H9 (cell line): ENCODE measurements around the gene PDK2. TPM values are rescaled to one million over a fixed set of nuclear protein-coding genes. Genes with fewer than 3 reads are reported as not detected.

ENCODE experiments used
- DNase-seq: peaks from one replicate; pipeline ENCODE4 v3.0.0-alpha.2; 2017
- H2AFZ ChIP-seq: one replicate; pipeline ENCODE4 v1.6.1; 2013; ENCODE audit warnings: mild to moderate bottlenecking, low read length, control low read depth, moderate library complexity
- H2AK5ac ChIP-seq: 2 replicates; pipeline ENCODE4 v1.6.1; 2013; ENCODE audit warnings: low read length, control low read depth, mixed read lengths; ENCODE audit not compliant: insufficient read length
- H2BK120ac ChIP-seq: one replicate; pipeline ENCODE4 v1.6.1; 2013; ENCODE audit warnings: low read depth, mild to moderate bottlenecking, low read length, control low read depth, inconsistent platforms; ENCODE audit not compliant: poor library complexity, severe bottlenecking
- H2BK12ac ChIP-seq: 2 replicates; pipeline ENCODE4 v1.6.1; 2013; ENCODE audit warnings: low read length, control low read depth, mixed read lengths, low read depth; ENCODE audit not compliant: insufficient read length
- H2BK15ac ChIP-seq: 2 replicates; pipeline ENCODE4 v1.6.1; 2013; ENCODE audit warnings: low read depth, low read length, control low read depth
- H2BK20ac ChIP-seq: one replicate; pipeline ENCODE4 v1.6.1; 2013; ENCODE audit warnings: low read depth, mild to moderate bottlenecking, low read length, control low read depth, inconsistent platforms; ENCODE audit not compliant: poor library complexity, severe bottlenecking
- H2BK5ac ChIP-seq: 2 replicates; pipeline ENCODE4 v1.6.1; 2013; ENCODE audit warnings: low read length, control low read depth, mixed read lengths; ENCODE audit not compliant: insufficient read length
- H3K14ac ChIP-seq: 2 replicates; pipeline ENCODE4 v1.6.1; 2013; ENCODE audit warnings: low read length, control low read depth; ENCODE audit not compliant: insufficient read depth
- H3K18ac ChIP-seq: 2 replicates; pipeline ENCODE4 v1.6.1; 2013; ENCODE audit warnings: low read depth, mild to moderate bottlenecking, mixed read lengths, low read length, control low read depth; ENCODE audit not compliant: insufficient read length
- H3K23ac ChIP-seq: 2 replicates; pipeline ENCODE4 v1.6.1; 2013; ENCODE audit warnings: low read length, control low read depth, mixed read lengths, low read depth; ENCODE audit not compliant: insufficient read length
- H3K23me2 ChIP-seq: 2 replicates; pipeline ENCODE4 v1.6.1; 2013; ENCODE audit warnings: low read depth, mild to moderate bottlenecking, mixed read lengths, low read length, control low read depth; ENCODE audit not compliant: insufficient read length, poor library complexity, severe bottlenecking
- H3K27ac ChIP-seq: 2 replicates; pipeline ENCODE4 v1.5.1; 2013; ENCODE audit warnings: low read length, control low read depth, mixed read lengths, low read depth; ENCODE audit not compliant: insufficient read length
- H3K27me3 ChIP-seq: 2 replicates; pipeline ENCODE4 v1.6.1; 2013; ENCODE audit warnings: low read length, control low read depth, inconsistent platforms; ENCODE audit not compliant: insufficient read depth
- H3K4ac ChIP-seq: 2 replicates; pipeline ENCODE4 v1.6.1; 2013; ENCODE audit warnings: low read depth, mild to moderate bottlenecking, control low read depth, inconsistent platforms, low read length, moderate library complexity
- H3K4me1 ChIP-seq: 2 replicates; pipeline ENCODE4 v1.6.1; 2013; ENCODE audit warnings: low read length, control low read depth, inconsistent platforms; ENCODE audit not compliant: insufficient read depth
- H3K4me2 ChIP-seq: 2 replicates; pipeline ENCODE4 v1.6.1; 2013; ENCODE audit warnings: low read length, control low read depth, mixed read lengths; ENCODE audit not compliant: insufficient read length, insufficient read depth
- H3K56ac ChIP-seq: 2 replicates; pipeline ENCODE4 v1.6.1; 2013; ENCODE audit warnings: low read depth, mild to moderate bottlenecking, mixed read lengths, low read length, control low read depth; ENCODE audit not compliant: insufficient read length
- H3K79me1 ChIP-seq: 2 replicates; pipeline ENCODE4 v1.6.1; 2013; ENCODE audit warnings: low read depth, mild to moderate bottlenecking, moderate library complexity, low read length, control low read depth, inconsistent platforms; ENCODE audit not compliant: insufficient read depth, poor library complexity, severe bottlenecking
- H3K79me2 ChIP-seq: 2 replicates; pipeline ENCODE4 v1.6.1; 2013; ENCODE audit warnings: low read length, control low read depth, inconsistent platforms; ENCODE audit not compliant: insufficient read depth
- H3K9ac ChIP-seq: 2 replicates; pipeline ENCODE4 v1.6.1; 2013; ENCODE audit warnings: low read length, control low read depth, mixed read lengths; ENCODE audit not compliant: insufficient read length; ENCODE audit errors: extremely low read depth
- H3K9me3 ChIP-seq: one replicate; pipeline ENCODE4 v1.6.1; 2013; ENCODE audit warnings: low read depth, low read length, inconsistent platforms; ENCODE audit not compliant: control insufficient read depth
- H3T11ph ChIP-seq: one replicate; pipeline ENCODE4 v1.6.1; 2013; ENCODE audit warnings: mild to moderate bottlenecking, low read length, control low read depth, inconsistent platforms
- H4K20me1 ChIP-seq: one replicate; pipeline ENCODE4 v1.6.1; 2013; ENCODE audit not compliant: control insufficient read depth, insufficient read length, insufficient read depth
- H4K5ac ChIP-seq: 2 replicates; pipeline ENCODE4 v1.6.1; 2013; ENCODE audit warnings: low read depth, mild to moderate bottlenecking, mixed read lengths, low read length, control low read depth; ENCODE audit not compliant: insufficient read length
- H4K8ac ChIP-seq: replicated peaks from 2 replicates; pipeline ENCODE4 v1.6.1; 2013; ENCODE audit warnings: low read length, control low read depth, mixed read lengths, low read depth; ENCODE audit not compliant: insufficient read length
- H4K91ac ChIP-seq: 2 replicates; pipeline ENCODE4 v1.6.1; 2013; ENCODE audit warnings: low read depth, mild to moderate bottlenecking, moderate library complexity, mixed read lengths, low read length, control low read depth; ENCODE audit not compliant: insufficient read length
- H3K27ac Mint-ChIP-seq, 3 experiments: 2 replicates in 2 of 3; 3 replicates in 1 of 3; pipeline ENCODE4 v1.8.0; 2020 to 2021; ENCODE audit warnings: mixed read lengths in 3 of 3, mild to moderate bottlenecking in 1 of 3, moderate library complexity in 1 of 3
- H3K27me3 Mint-ChIP-seq: 2 replicates; pipeline ENCODE4 v1.8.0; 2021; ENCODE audit warnings: low read depth, mild to moderate bottlenecking, moderate library complexity, mixed read lengths
- H3K36me3 Mint-ChIP-seq, 3 experiments: 2 replicates in 2 of 3; 3 replicates in 1 of 3; pipeline ENCODE4 v1.8.0; 2020 to 2021; ENCODE audit warnings: low read depth in 3 of 3, mixed read lengths in 3 of 3; ENCODE audit not compliant: insufficient read depth in 1 of 3
- H3K4me1 Mint-ChIP-seq, 2 experiments: 2 replicates each; pipeline ENCODE4 v1.8.0; 2020; ENCODE audit warnings: mixed read lengths in 2 of 2
- H3K4me3 Mint-ChIP-seq, 2 experiments: 2 replicates in 1 of 2; 3 replicates in 1 of 2; pipeline ENCODE4 v1.8.0; 2020 to 2021; ENCODE audit warnings: mild to moderate bottlenecking in 2 of 2, mixed read lengths in 2 of 2, moderate library complexity in 1 of 2
- H3K9me3 Mint-ChIP-seq, 2 experiments: 2 replicates in 1 of 2; 3 replicates in 1 of 2; pipeline ENCODE4 v1.8.0; 2020; ENCODE audit warnings: mild to moderate bottlenecking in 2 of 2, mixed read lengths in 2 of 2, moderate library complexity in 1 of 2
- CTCF ChIP-seq: fragments of 200-600 bp; sonication (generic); conservative IDR thresholded peaks from 3 replicates; pipeline ENCODE4 v1.8.0; 2021; ENCODE audit warnings: antibody characterized with exemption, mild to moderate bottlenecking
- WGBS: extraction: QIAGEN DNeasy Blood & Tissue Kit; methylation state at CpG from one replicate; pipeline ENCODE4 v1.1.7; 2013; ENCODE audit warnings: missing lambda C conversion rate, low lambda C conversion rate, mixed read lengths; ENCODE audit not compliant: insufficient read length; ENCODE audit errors: extremely low coverage; 5-methylcytosine and 5-hydroxymethylcytosine counted together
- total RNA-seq: library from RNA; stranded (reverse); gene quantifications from 2 replicates; pipeline ENCODE4 v1.2.1, GENCODE V29; 2021

The PDK2 gene
- total RNA-seq, 1 experiment from 2014 or later = 19.9 TPM

- H2AK5ac ChIP-seq = no peak overlapping the region
- peaks cover 18 to 33% of the 10 kb centered on the region in 2 experiments for H3K4me1 Mint-ChIP-seq
- H3K23ac ChIP-seq = no peak overlapping the region
- no peak overlapping the region for H3K27ac ChIP-seq
- peak; percentile 54 for DNase-seq
- no peak overlapping the region for H2BK15ac ChIP-seq
- H3K4me2 ChIP-seq = peak overlapping the region; percentile 2
- no peak overlapping the region for H4K91ac ChIP-seq
- no peaks in the 10 kb centered on the region; the same call in 1 of the 2 replicates for H3K4me1 ChIP-seq
- no peak overlapping the region for H3K9ac ChIP-seq
- H2AFZ ChIP-seq = no peak overlapping the region
- peak overlapping the region in 1 of 3 experiments; percentile 52; a peak in 1 of 7 replicates for H3K27ac Mint-ChIP-seq
- H3K23me2 ChIP-seq = no peaks in the 10 kb centered on the region
- peak overlapping the region; percentile 14 to 54; a peak in 3 of 5 replicates for H3K4me3 Mint-ChIP-seq
- no peaks in the 10 kb centered on the region for H3K9me3 Mint-ChIP-seq
- TF ChIP-seq CTCF = no peak; the same call in 2 of the 3 replicates
- no peak overlapping the region for H4K8ac ChIP-seq
- H3K27me3 ChIP-seq = no peaks in the 10 kb centered on the region
- H3K9me3 ChIP-seq = no peaks in the 10 kb centered on the region
- no peak overlapping the region; the same call in 1 of the 2 replicates for H3K14ac ChIP-seq
- no peaks in the 10 kb centered on the region for H3K27me3 Mint-ChIP-seq
- no peak overlapping the region for H2BK5ac ChIP-seq
- no peaks in the 10 kb centered on the region for H3K79me2 ChIP-seq
- no CpG with 5 or more reads among the region's 17 CpGs for WGBS
- no peak overlapping the region for H3T11ph ChIP-seq
- H2BK12ac ChIP-seq = no peak overlapping the region
- H4K5ac ChIP-seq = no peak overlapping the region
- H3K18ac ChIP-seq = no peak overlapping the region
- no peaks in the 10 kb centered on the region for H3K79me1 ChIP-seq
- H3K56ac ChIP-seq = no peak overlapping the region
- no peak overlapping the region for H3K4ac ChIP-seq
- H3K36me3 Mint-ChIP-seq = peaks cover 0 to 8% (median 4%) of the 10 kb centered on the region in 3 experiments; a peak in 5 of 7 replicates
- H2BK120ac ChIP-seq = no peak overlapping the region
- H4K20me1 ChIP-seq = no peaks in the 10 kb centered on the region
- no peak overlapping the region for H2BK20ac ChIP-seq
These were observed 6.4 kb downstream of the PDK2 start for GRCh38 chr17:50101346-50102163.
